Gastrocnemius medialis (tissue), 4 donors: ENCODE data around the gene LIN7A. TPM values are rescaled to one million over a fixed set of nuclear protein-coding genes. Genes with fewer than 3 reads are reported as not detected.
"Not testable (repeated sequence)": the region's sequence is repeated elsewhere in the genome, so short reads cannot be mapped to it uniquely, and the experiment has no call there.

Experiments
- ATAC-seq, 2 donors: fragments of 150-250 bp; one replicate each; pipeline ENCODE4 v1.9.1; 2016
- DNase-seq, 2 donors: peaks; one replicate each; pipeline ENCODE4 v3.0.0-alpha.2; 2019
- H3K27ac ChIP-seq, 4 donors: fragments of 200-600 bp; sonication (generic); 1 replicate in 1 of 4; 2 replicates in 3 of 4; pipeline ENCODE4 v1.5.1; 2016 to 2018; ENCODE audit warnings: mild to moderate bottlenecking in 2 of 4, moderate library complexity in 1 of 4
- H3K27me3 ChIP-seq, 3 donors: fragments of 200-600 bp; sonication (generic) in 2 of 3; 1 replicate in 1 of 3; 2 replicates in 2 of 3; pipeline versions ENCODE4 v1.5.1 to v1.6.0; 2016 to 2019; ENCODE audit warnings: mild to moderate bottlenecking in 1 of 3, moderate library complexity in 1 of 3
- H3K36me3 ChIP-seq, 2 donors: fragments of 200-600 bp; sonication (generic) in 1 of 2; one replicate each; pipeline ENCODE4 v1.5.1; 2017 to 2018
- H3K4me1 ChIP-seq, 2 donors: fragments of 200-600 bp; sonication (generic) in 1 of 2; one replicate each; pipeline ENCODE4 v1.5.1; 2016 to 2017; ENCODE audit warnings: mild to moderate bottlenecking in 2 of 2
- H3K4me3 ChIP-seq, 4 donors: fragments of 200-600 bp; sonication (generic) in 3 of 4; 1 replicate in 1 of 4; 2 replicates in 3 of 4; pipeline ENCODE4 v1.5.1; 2016 to 2019; ENCODE audit warnings: mild to moderate bottlenecking in 2 of 4
- H3K9me3 ChIP-seq, 3 donors: fragments of 200-600 bp; sonication (generic) in 2 of 3; 1 replicate in 1 of 3; 2 replicates in 2 of 3; pipeline ENCODE4 v1.5.1; 2016 to 2019
- POLR2A ChIP-seq, 2 donors: fragments of 450-650 bp; IDR thresholded peaks; one replicate each; pipeline ENCODE4 v1.6.1; 2017; ENCODE audit warnings: antibody characterized with exemption in 2 of 2, mild to moderate bottlenecking in 2 of 2, moderate library complexity in 2 of 2
- in situ Hi-C, 4 donors: fragments of 200-750 bp; cut with MboI; loops; one replicate each; pipeline versions ENCODE4 v1.15.0 to v1.8.0; 2017; ENCODE audit warnings: low sequenced_read_pairs in 4 of 4
- intact Hi-C: fragments of 100-400 bp; cut with DNase I; formaldehyde crosslinking; loops from one replicate; pipeline ENCODE4 v1.15.1; 2023; ENCODE audit warnings: low total_unique reads
- total RNA-seq, 4 donors: library from RNA; depleted of rRNA; stranded (reverse); fragments of >200 nt; gene quantifications; one replicate each; pipeline versions ENCODE4 v1.1.0 to v1.2.3, GENCODE V29; 2016
- TF ChIP-seq, protein P1 (sequence below), 5 experiments: fragments of 450-650 bp in 3 of 5; fragments of 200-600 bp in 2 of 5; sonication (generic) in 2 of 5; IDR thresholded peaks in 4 of 5; conservative IDR thresholded peaks in 1 of 5; 1 replicate in 4 of 5; 2 replicates in 1 of 5; pipeline ENCODE4 v1.5.1; 2016 to 2019; ENCODE audit warnings: antibody characterized with exemption in 5 of 5, mild to moderate bottlenecking in 3 of 5, moderate library complexity in 3 of 5

LIN7A gene
- total RNA-seq, 4 donors from 2014 or later = 1.4 to 4.8 (median 2.8) TPM

DNA sequence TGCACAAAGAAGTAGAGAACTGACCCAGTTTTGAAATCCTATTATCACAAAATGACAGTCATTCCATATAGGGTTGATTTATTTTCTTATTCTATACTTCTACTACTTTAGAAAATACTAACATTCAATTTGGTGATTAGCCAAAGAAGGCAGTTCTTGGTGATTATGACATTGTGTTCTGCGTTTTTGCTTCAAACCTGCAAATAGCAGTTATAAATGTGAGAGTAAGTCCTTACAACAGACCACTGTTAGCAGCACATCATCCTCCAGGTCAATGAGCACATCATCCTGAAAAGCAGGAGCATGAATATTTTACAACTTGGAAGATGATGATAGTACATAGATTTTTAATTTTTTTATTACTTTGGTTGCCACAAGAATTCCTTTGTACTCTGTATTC is 53.1 kb downstream of the LIN7A start:
- no peak overlapping the region for H3K27ac ChIP-seq
- no peak for DNase-seq
- no peaks in the 10 kb centered on the region for H3K27me3 ChIP-seq
- no peaks in the 10 kb centered on the region for H3K36me3 ChIP-seq
- H3K4me1 ChIP-seq = no peaks in the 10 kb centered on the region
- intact Hi-C loops = no loop called here
- H3K9me3 ChIP-seq = no peaks in the 10 kb centered on the region
- in situ Hi-C loops = no loop called here
- TF ChIP-seq POLR2A (IDR thresholded peaks at IDR 0.05) = no peak
- TF ChIP-seq, protein P1, sequence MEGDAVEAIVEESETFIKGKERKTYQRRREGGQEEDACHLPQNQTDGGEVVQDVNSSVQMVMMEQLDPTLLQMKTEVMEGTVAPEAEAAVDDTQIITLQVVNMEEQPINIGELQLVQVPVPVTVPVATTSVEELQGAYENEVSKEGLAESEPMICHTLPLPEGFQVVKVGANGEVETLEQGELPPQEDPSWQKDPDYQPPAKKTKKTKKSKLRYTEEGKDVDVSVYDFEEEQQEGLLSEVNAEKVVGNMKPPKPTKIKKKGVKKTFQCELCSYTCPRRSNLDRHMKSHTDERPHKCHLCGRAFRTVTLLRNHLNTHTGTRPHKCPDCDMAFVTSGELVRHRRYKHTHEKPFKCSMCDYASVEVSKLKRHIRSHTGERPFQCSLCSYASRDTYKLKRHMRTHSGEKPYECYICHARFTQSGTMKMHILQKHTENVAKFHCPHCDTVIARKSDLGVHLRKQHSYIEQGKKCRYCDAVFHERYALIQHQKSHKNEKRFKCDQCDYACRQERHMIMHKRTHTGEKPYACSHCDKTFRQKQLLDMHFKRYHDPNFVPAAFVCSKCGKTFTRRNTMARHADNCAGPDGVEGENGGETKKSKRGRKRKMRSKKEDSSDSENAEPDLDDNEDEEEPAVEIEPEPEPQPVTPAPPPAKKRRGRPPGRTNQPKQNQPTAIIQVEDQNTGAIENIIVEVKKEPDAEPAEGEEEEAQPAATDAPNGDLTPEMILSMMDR (IDR thresholded peaks at IDR 0.05 in 4 of 5, conservative IDR thresholded peaks at IDR 0.05 in 1 of 5) = no peak
- no peak for ATAC-seq
- no peak overlapping the region for H3K4me3 ChIP-seq

DNA sequence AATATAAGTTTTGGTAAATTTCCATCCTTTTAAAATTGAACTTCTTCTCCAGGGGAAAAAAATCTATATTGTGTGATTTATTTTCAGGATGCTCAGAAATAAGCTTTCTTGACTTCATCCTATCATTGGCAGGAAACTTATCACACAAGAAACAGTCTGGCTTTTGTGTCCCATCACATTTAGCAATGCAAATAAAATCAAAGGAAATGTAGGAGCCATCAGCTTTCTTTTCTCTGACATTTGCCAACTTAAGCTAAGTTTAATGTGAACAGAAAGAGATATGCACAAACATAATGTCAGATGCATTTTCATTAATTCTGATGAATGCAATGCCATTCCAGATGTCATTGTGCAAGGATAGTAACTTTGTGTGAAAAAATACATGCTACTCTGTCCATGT is 56.6 kb downstream of the LIN7A start:
- TF ChIP-seq, protein P1 (IDR thresholded peaks at IDR 0.05 in 4 of 5, conservative IDR thresholded peaks at IDR 0.05 in 1 of 5) = no peak
- TF ChIP-seq POLR2A (IDR thresholded peaks at IDR 0.05) = no peak
- no peak overlapping the region for H3K4me3 ChIP-seq
- no peak overlapping the region for H3K27ac ChIP-seq
- intact Hi-C loops = no loop called here
- in situ Hi-C loops = no loop called here
- DNase-seq (no peak), ATAC-seq (no peak)
- H3K4me1 ChIP-seq = peaks cover 0 to 5% of the 10 kb centered on the region in 2 donors
- H3K36me3 ChIP-seq = no peaks in the 10 kb centered on the region
- no peaks in the 10 kb centered on the region for H3K9me3 ChIP-seq
- no peaks in the 10 kb centered on the region for H3K27me3 ChIP-seq

GRCh38 chr12:80878452-80878851 is 59.3 kb downstream of the LIN7A start:
- ATAC-seq, DNase-seq, H3K4me3 ChIP-seq, H3K36me3 ChIP-seq, intact Hi-C loops, H3K9me3 ChIP-seq, in situ Hi-C loops, H3K4me1 ChIP-seq, H3K27me3 ChIP-seq: not testable (repeated sequence)
- H3K27ac ChIP-seq = peak overlapping the region; percentile 26 to 65 (median 45)

GRCh38 chr12:80877721-80878265 is 59.9 kb downstream of the LIN7A start:
- Histone ChIP-seq H3K9me3 (no peaks in the 10 kb centered on the region), H3K4me3 (peak overlapping the region in 1 of 4 donors; percentile 5), H3K27ac (peak overlapping the region; percentile 26 to 65 (median 45)), H3K4me1 (peaks cover 0 to 5% of the 10 kb centered on the region in 2 donors), H3K36me3 (no peaks in the 10 kb centered on the region), H3K27me3 (no peaks in the 10 kb centered on the region)
- DNase-seq = no peak
- ATAC-seq = peak; percentile 55 to 88
- intact Hi-C loops = no loop called here
- in situ Hi-C loops = no loop called here
- TF ChIP-seq, protein P1 (IDR thresholded peaks at IDR 0.05 in 4 of 5, conservative IDR thresholded peaks at IDR 0.05 in 1 of 5) = no peak
- no peak for TF ChIP-seq POLR2A (IDR thresholded peaks at IDR 0.05)

DNA sequence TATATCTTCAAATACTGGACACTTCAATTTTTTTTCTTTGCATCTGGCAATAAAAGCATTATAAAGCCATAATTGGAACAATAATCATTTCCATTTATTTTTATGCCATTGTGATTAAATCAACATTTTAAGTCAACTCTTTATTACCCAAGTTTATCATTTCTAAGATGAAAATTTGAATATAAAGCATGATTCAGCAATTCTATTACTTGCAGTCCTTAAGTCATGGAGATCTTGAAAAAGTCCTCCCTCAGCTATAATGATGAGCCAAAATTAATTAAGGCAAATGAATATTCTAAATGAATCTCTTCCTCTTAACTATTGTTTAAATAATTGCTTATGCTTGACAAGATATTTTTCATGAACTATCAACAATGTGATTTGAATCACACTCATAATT is 65.7 kb downstream of the LIN7A start:
- in situ Hi-C loops (no loop called here), intact Hi-C loops (no loop called here)
- Histone ChIP-seq H3K9me3 (no peaks in the 10 kb centered on the region), H3K27ac (no peak overlapping the region), H3K27me3 (no peaks in the 10 kb centered on the region), H3K4me3 (no peak overlapping the region), H3K36me3 (no peaks in the 10 kb centered on the region), H3K4me1 (no peaks in the 10 kb centered on the region)
- ATAC-seq (no peak), DNase-seq (no peak)
- TF ChIP-seq, protein P1 (IDR thresholded peaks at IDR 0.05 in 4 of 5, conservative IDR thresholded peaks at IDR 0.05 in 1 of 5) = no peak
